H1 (cell line): Measurements from ENCODE around the gene SLC22A6. TPM values are rescaled to one million over a fixed set of nuclear protein-coding genes. Genes with fewer than 3 reads are reported as not detected.

ENCODE experiments used
- ASH2L ChIP-seq: fragments of 200-600, 300-600 bp; sonication (generic); IDR thresholded peaks from one replicate; pipeline ENCODE4 v1.7.1; 2017; ENCODE audit warnings: low read length
- BACH1 ChIP-seq: IDR thresholded peaks from 2 replicates; pipeline ENCODE4 v1.6.1; 2012; ENCODE audit warnings: low read length, improper control_type of control experiment
- BRCA1 ChIP-seq: IDR thresholded peaks from 2 replicates; pipeline ENCODE4 v1.6.1; 2012; ENCODE audit warnings: low read depth, low read length, improper control_type of control experiment
- CHD1 ChIP-seq: IDR thresholded peaks from 2 replicates; pipeline ENCODE4 v1.6.1; 2012; ENCODE audit warnings: low read depth, low read length, improper control_type of control experiment
- CHD2 ChIP-seq: IDR thresholded peaks from 2 replicates; pipeline ENCODE4 v1.6.1; 2012; ENCODE audit warnings: low read length, improper control_type of control experiment
- EZH2 ChIP-seq: fragments of 200-600 bp; sonication (generic); IDR thresholded peaks from 2 replicates; pipeline ENCODE4 v1.7.1; 2012; ENCODE audit warnings: low read depth, mild to moderate bottlenecking, moderate library complexity, low read length, inconsistent platforms; ENCODE audit not compliant: severe bottlenecking
- HDAC6 ChIP-seq: IDR thresholded peaks from one replicate; pipeline ENCODE4 v1.7.1; 2012; ENCODE audit warnings: low read depth, mild to moderate bottlenecking, inconsistent platforms, low read length, moderate library complexity
- KDM5A ChIP-seq: fragments of 200-600 bp; IDR thresholded peaks from 2 replicates; pipeline ENCODE4 v1.7.1; 2012; ENCODE audit warnings: mild to moderate bottlenecking, low read length, inconsistent platforms, mixed read lengths
- NANOG ChIP-seq: IDR thresholded peaks from 2 replicates; pipeline ENCODE4 v1.6.1; 2011; ENCODE audit warnings: low read length, low read depth, mild to moderate bottlenecking, inconsistent platforms; ENCODE audit not compliant: insufficient read depth, poor library complexity, severe bottlenecking
- POLR2A ChIP-seq, 2 experiments: IDR thresholded peaks; 1 replicate in 1 of 2; 2 replicates in 1 of 2; pipeline ENCODE4 v1.6.1; 2011; ENCODE audit warnings: low read depth in 2 of 2, low read length in 2 of 2, mild to moderate bottlenecking in 2 of 2; ENCODE audit errors: control extremely low read depth in 1 of 2
- POU5F1 ChIP-seq: IDR thresholded peaks from 2 replicates; pipeline ENCODE4 v1.6.1; 2011; ENCODE audit warnings: low read depth, mild to moderate bottlenecking, low read length, moderate library complexity
- RAD21 ChIP-seq, 2 experiments: IDR thresholded peaks in 1 of 2; conservative IDR thresholded peaks in 1 of 2; 2 replicates each; pipeline ENCODE4 v1.6.1; 2011; ENCODE audit warnings: low read depth in 2 of 2, low read length in 2 of 2, improper control_type of control experiment in 1 of 2, inconsistent platforms in 1 of 2, mild to moderate bottlenecking in 1 of 2, moderate library complexity in 1 of 2
- RBBP5 ChIP-seq: IDR thresholded peaks from 2 replicates; pipeline ENCODE4 v1.7.1; 2012; ENCODE audit warnings: low read depth, mild to moderate bottlenecking, inconsistent platforms, low read length, moderate library complexity, borderline replicate concordance
- RNF2 ChIP-seq: fragments of 200-900, 300-1000 bp; sonication (generic); IDR thresholded peaks from 2 replicates; pipeline ENCODE4 v1.7.1; 2016; ENCODE audit warnings: borderline replicate concordance, low read depth, mild to moderate bottlenecking, antibody characterized with exemption, low read length; ENCODE audit not compliant: poor library complexity, severe bottlenecking; ENCODE audit errors: missing control alignments
- SIX5 ChIP-seq: IDR thresholded peaks from 2 replicates; pipeline ENCODE4 v1.6.1; 2011; ENCODE audit warnings: mild to moderate bottlenecking, low read depth, low read length
- SP2 ChIP-seq: IDR thresholded peaks from 2 replicates; pipeline ENCODE4 v1.6.1; 2012; ENCODE audit warnings: mild to moderate bottlenecking, low read length, inconsistent platforms
- SP4 ChIP-seq: IDR thresholded peaks from 2 replicates; pipeline ENCODE4 v1.6.1; 2012; ENCODE audit warnings: low read length, inconsistent platforms
- SRF ChIP-seq: IDR thresholded peaks from 2 replicates; pipeline ENCODE4 v1.6.1; 2011; ENCODE audit warnings: mild to moderate bottlenecking, low read depth, low read length, moderate library complexity
- SUZ12 ChIP-seq: fragments of 200-600 bp; sonication (generic); IDR thresholded peaks from 2 replicates; pipeline ENCODE4 v1.6.1; 2012; ENCODE audit warnings: mild to moderate bottlenecking, inconsistent platforms, low read length, moderate library complexity, mixed read lengths
- TCF12 ChIP-seq: IDR thresholded peaks from 2 replicates; pipeline ENCODE4 v1.6.1; 2011; ENCODE audit warnings: low read depth, mild to moderate bottlenecking, low read length
- YY1 ChIP-seq: IDR thresholded peaks from 2 replicates; pipeline ENCODE4 v1.6.1; 2011; ENCODE audit warnings: low read depth, mild to moderate bottlenecking, low read length
- polyA plus RNA-seq, 7 experiments: library from polyadenylated mRNA; depleted of rRNA in 3 of 7; stranded (reverse) in 5 of 7; unstranded in 2 of 7; fragments of >200 nt in 5 of 7; fragments of 200-250 nt in 2 of 7; gene quantifications; 1 replicate in 5 of 7; 2 replicates in 1 of 7; 4 replicates in 1 of 7; pipeline versions ENCODE4 v1.2.1 to v1.2.3, GENCODE V29; 2011 to 2013; ENCODE audit warnings: missing spikeins in 2 of 7, mixed read lengths in 2 of 7
- total RNA-seq: library from RNA; stranded (reverse); fragmentation: NEBNext Ultra II Directional; extraction: Animal tissue kit (Norgen Biotek cat#: 25700); gene quantifications from 2 replicates; pipeline ENCODE4 v1.2.1, GENCODE V29; 2021
- TF ChIP-seq, protein P1 (sequence below): IDR thresholded peaks from 2 replicates; pipeline ENCODE4 v1.6.1; 2012; ENCODE audit warnings: inconsistent platforms
- TF ChIP-seq, protein P2 (sequence below): IDR thresholded peaks from 2 replicates; pipeline ENCODE4 v1.6.1; 2011; ENCODE audit warnings: low read length, improper control_type of control experiment
- TF ChIP-seq, protein P3 (sequence below): IDR thresholded peaks from 2 replicates; pipeline ENCODE4 v1.6.1; 2012; ENCODE audit warnings: inconsistent platforms

Gene SLC22A6
- total and polyA plus RNA-seq, 2 of the 8 experiments (the other 6 are each of a cell fraction or from before 2014, with no cell fraction given), result not detected

DNA sequence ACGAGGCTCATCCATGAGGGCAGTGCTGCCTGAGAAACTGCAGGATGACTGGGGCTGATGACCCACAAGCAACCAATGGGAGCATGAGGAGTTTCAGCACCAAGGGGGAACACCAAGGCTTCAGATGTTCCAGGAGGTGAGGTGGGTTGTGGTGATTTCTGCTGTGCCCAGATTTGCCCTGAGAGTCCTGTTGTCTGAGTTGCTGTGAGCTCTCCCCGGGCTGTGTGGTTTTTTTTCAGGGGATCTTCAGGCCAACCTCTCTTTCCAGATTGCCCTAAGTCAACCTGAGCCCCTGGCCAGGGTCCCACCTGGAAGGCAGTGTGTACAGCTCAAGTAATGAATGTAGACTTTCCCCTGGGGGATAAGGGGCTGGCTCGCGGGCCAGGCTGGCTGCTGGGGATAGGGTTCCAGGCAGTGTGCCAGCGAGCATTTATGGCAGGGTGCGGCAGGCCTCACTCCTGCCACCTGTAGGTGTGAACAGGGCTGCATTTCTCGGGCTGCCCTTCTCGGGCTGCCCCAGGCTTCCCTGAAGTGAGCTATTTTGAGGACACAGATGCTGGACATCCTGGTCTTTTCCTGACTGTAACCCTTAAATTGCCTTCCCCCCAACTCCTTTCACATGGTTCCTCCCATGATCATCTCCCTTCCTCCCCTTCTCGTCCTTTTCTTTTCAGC, 9.8 kb downstream of the SLC22A6 start (continued):
- TF ChIP-seq, protein P1, sequence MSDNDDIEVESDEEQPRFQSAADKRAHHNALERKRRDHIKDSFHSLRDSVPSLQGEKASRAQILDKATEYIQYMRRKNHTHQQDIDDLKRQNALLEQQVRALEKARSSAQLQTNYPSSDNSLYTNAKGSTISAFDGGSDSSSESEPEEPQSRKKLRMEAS, result peak; percentile 77
- TF ChIP-seq TCF12 (no peak), SRF (no peak), ASH2L (peak; percentile 37), RBBP5 (no peak), POLR2A (IDR thresholded peaks at IDR 0.05; ENCODE audit: control extremely low read depth in 1 of 2, low read depth in 2 of 2, low read length in 2 of 2) (no peak), BACH1 (no peak), BRCA1 (no peak), SP4 (no peak), NANOG (no peak), RAD21 (IDR thresholded peaks at IDR 0.05 in 1 of 2, conservative IDR thresholded peaks at IDR 0.05 in 1 of 2; ENCODE audit: low read depth in 2 of 2, low read length in 2 of 2) (peak; percentile 57 to 67), POU5F1 (no peak), YY1 (0 out of 2 replicates have a peak, but pooled peaks have one; percentile 24), HDAC6 (no peak), SIX5 (no peak), CHD1 (no peak), EZH2 (no peak), RNF2 (no peak), SP2 (no peak), SUZ12 (no peak), KDM5A (no peak), CHD2 (no peak)
- TF ChIP-seq, protein P2, sequence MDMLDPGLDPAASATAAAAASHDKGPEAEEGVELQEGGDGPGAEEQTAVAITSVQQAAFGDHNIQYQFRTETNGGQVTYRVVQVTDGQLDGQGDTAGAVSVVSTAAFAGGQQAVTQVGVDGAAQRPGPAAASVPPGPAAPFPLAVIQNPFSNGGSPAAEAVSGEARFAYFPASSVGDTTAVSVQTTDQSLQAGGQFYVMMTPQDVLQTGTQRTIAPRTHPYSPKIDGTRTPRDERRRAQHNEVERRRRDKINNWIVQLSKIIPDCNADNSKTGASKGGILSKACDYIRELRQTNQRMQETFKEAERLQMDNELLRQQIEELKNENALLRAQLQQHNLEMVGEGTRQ, result no peak
- TF ChIP-seq, protein P3, sequence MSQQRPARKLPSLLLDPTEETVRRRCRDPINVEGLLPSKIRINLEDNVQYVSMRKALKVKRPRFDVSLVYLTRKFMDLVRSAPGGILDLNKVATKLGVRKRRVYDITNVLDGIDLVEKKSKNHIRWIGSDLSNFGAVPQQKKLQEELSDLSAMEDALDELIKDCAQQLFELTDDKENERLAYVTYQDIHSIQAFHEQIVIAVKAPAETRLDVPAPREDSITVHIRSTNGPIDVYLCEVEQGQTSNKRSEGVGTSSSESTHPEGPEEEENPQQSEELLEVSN, result 0 out of 2 replicates have a peak, but pooled peaks have one; percentile 13
